Adipocyte (in vitro differentiated cells): ENCODE results near the gene CHST11.

Source experiments
- DNase-seq: peaks from one replicate; pipeline ENCODE4 v3.0.0-alpha.2; 2015; ENCODE audit warnings: low read depth
- H3K27me3 ChIP-seq: replicated peaks from 2 replicates; pipeline ENCODE4 v1.7.0; 2013; ENCODE audit warnings: mild to moderate bottlenecking, low read length, moderate library complexity; ENCODE audit not compliant: control insufficient read depth, insufficient read depth
- H3K36me3 ChIP-seq: 2 replicates; pipeline ENCODE4 v1.7.0; 2013; ENCODE audit warnings: low read length, mild to moderate bottlenecking, moderate library complexity; ENCODE audit not compliant: control insufficient read depth, insufficient read depth, severe bottlenecking
- H3K4me1 ChIP-seq: 2 replicates; pipeline ENCODE4 v1.7.0; 2013; ENCODE audit warnings: mild to moderate bottlenecking, low read length, moderate library complexity; ENCODE audit not compliant: control insufficient read depth, insufficient read depth
- H3K4me3 ChIP-seq: 2 replicates; pipeline ENCODE4 v1.7.0; 2013; ENCODE audit warnings: mild to moderate bottlenecking, low read length, moderate library complexity
- H3K9ac ChIP-seq: 2 replicates; pipeline ENCODE4 v1.7.0; 2013; ENCODE audit warnings: mild to moderate bottlenecking, low read length, moderate library complexity
- H3K9me3 ChIP-seq: 2 replicates; pipeline ENCODE4 v1.7.0; 2013; ENCODE audit warnings: mild to moderate bottlenecking, low read length, moderate library complexity; ENCODE audit not compliant: control insufficient read depth

The CHST11 gene

DNA sequence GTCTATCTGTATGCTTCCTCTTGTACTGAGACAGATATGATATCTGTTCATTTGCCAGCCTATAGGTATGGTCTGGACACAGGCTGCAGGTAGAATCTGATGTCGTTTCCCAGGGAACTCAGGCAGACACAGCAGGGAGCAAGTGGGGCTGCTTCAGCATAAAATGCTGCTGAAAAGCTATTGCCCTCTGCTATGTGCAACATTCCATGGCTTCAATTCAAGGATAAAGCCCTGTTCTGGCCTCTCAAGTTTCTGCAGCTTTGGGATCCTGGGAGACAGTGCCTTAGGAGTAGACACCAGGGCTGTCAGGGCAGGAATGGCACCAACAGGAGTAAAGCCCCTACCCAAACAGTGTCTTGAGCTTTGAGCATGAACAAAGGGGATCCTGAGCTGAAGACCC, 327.8 kb downstream of the CHST11 start:
- Histone ChIP-seq H3K27me3 (no peaks in the 10 kb centered on the region), H3K4me1 (peaks cover 9% of the 10 kb centered on the region), H3K9ac (no peak overlapping the region), H3K9me3 (peaks cover 4% of the 10 kb centered on the region), H3K36me3 (no peaks in the 10 kb centered on the region), H3K4me3 (no peak overlapping the region)
- peak; percentile 72 for DNase-seq

DNA sequence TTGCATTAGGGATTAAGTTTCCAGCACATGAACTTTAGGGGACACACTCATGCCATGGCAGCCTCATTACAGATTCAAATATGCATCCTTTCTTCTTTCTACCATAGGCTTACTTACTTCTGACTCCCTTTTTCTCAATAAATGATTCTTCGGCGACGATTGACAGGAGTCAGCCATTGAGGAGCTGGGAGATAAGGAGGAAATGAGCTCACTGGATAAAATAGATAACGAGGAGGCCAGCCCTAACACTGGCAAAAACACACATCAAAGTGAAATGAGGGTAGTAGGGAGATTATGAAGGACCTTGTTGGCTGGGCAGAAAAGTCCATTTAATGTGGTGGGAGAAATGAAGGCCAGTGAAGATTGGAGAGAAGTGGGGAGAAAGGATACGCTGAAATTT, 329.1 kb downstream of the CHST11 start:
- H3K36me3 ChIP-seq = no peaks in the 10 kb centered on the region
- H3K4me3 ChIP-seq = no peak overlapping the region

DNA sequence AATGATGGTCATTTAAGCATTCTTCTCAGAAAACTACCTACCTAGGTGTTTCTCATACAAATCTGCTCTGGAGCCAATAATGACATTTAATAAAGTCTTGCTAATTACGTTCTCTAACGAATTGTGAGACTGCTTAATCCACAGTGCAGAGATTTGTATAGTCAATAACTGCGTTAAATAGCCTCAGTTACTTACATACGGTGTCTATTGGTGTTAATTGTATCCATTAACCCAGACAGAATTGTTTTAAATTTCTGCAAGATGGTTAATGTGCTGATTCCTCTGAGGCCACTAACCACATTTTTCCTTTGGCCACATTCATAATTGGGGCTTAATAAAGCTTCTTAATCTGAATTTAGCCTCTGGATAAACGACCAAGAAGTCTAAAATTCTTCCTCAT, 329.6 kb downstream of the CHST11 start:
- no peak for DNase-seq
- Histone ChIP-seq H3K27me3 (no peaks in the 10 kb centered on the region), H3K36me3 (no peaks in the 10 kb centered on the region), H3K4me1 (peaks cover 9% of the 10 kb centered on the region), H3K4me3 (no peak overlapping the region), H3K9ac (no peak overlapping the region), H3K9me3 (no peaks in the 10 kb centered on the region)

More for the DNA sequence above, 329.1 kb downstream of the CHST11 start:
- Histone ChIP-seq H3K4me1 (peaks cover 9% of the 10 kb centered on the region), H3K9me3 (no peaks in the 10 kb centered on the region), H3K9ac (no peak overlapping the region), H3K27me3 (no peaks in the 10 kb centered on the region)
- DNase-seq = no peak

DNA sequence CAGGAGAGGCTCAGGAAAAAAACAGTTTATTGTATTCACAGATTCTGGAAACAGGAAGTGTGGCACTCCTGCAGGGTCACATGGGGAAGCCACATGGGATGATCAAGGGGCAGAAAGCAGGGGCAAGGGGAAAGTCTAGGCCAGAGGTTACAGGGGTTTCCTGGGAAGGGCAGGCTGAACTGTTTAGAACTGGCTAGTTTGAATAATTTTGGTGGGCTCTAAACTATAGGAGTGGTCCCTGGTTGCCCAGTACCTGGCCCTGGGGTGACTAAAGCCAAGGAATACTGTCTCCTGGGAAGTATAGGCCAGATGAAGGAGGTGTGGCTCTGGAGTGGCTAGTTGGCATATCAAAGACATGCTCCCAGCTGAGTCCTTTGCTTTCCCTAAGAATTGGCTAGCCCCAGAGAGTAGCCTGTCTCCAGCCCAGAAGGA, 332.1 kb downstream of the CHST11 start:
- Histone ChIP-seq H3K9ac (no peak overlapping the region), H3K4me1 (peaks cover 25% of the 10 kb centered on the region), H3K4me3 (no peak overlapping the region), H3K9me3 (no peaks in the 10 kb centered on the region), H3K27me3 (no peaks in the 10 kb centered on the region), H3K36me3 (no peaks in the 10 kb centered on the region)
- DNase-seq = no peak

DNA sequence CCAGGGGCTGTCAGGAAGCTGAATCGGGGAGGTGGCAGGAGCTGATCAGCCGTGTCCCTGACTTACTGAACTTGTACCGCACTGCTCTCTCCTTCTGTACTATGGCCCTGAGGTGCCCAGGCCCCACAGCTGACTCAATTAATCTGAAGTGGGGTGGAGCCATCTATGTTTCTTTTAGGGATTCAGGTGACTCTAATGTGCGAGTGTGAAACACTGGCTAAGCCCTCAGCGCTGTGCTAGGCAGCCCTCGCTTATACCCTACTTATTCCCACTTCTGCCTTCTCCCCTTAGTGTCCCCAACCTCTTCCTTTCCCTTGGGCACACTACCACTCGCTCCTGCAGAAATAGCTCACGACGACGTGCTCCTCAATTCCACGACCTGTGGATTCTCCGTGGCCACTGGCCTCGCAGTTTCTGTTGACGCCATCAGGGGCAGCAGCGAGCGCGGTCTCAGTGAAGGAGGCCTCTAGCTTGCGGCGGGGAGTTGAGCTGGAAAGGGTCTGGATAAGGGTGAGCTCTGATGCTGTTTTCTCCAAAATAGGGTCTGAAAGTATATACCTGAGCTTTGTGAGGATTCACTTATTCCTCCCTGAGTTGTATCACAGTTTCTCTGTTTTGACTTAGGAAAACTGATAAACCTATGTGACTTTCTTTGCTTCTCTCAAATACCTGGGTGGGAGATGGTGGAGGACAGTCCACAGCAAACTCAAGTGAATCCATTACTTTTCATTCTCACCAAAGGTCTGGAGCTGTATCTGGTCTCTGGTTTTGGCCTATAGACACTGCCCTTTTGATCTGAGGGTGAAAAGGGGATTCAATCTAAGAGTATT, 333.8 kb downstream of the CHST11 start:
- Histone ChIP-seq H3K9ac (no peak overlapping the region), H3K4me1 (peaks cover 18% of the 10 kb centered on the region), H3K27me3 (no peaks in the 10 kb centered on the region), H3K4me3 (no peak overlapping the region), H3K9me3 (no peaks in the 10 kb centered on the region), H3K36me3 (no peaks in the 10 kb centered on the region)
- DNase-seq = peak; percentile 2

DNA sequence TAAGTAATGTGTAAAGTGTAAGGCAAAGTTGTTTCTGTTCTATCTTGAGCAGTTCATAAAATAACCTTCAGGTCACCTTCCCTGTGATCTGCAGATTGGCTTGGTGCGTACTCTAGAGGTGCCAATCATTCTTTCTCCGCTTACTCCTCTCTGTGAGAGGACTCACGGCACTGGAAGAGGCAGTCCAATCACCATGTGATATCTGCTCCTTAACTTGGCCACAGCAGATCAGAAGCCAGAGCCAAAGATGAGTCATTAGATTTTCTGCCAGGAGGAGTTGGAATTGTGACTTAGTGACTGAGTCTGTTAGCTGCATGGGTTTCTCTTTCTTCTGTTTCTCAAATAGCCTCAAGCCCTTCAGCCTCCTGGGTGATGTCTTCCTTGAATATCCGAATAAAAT, 335.8 kb downstream of the CHST11 start:
- Histone ChIP-seq H3K4me1 (peaks cover 21% of the 10 kb centered on the region), H3K9ac (peak overlapping the region; percentile 45), H3K4me3 (peak overlapping the region; percentile 63), H3K9me3 (no peaks in the 10 kb centered on the region), H3K27me3 (no peaks in the 10 kb centered on the region), H3K36me3 (no peaks in the 10 kb centered on the region)
- DNase-seq = peak; percentile 82

DNA sequence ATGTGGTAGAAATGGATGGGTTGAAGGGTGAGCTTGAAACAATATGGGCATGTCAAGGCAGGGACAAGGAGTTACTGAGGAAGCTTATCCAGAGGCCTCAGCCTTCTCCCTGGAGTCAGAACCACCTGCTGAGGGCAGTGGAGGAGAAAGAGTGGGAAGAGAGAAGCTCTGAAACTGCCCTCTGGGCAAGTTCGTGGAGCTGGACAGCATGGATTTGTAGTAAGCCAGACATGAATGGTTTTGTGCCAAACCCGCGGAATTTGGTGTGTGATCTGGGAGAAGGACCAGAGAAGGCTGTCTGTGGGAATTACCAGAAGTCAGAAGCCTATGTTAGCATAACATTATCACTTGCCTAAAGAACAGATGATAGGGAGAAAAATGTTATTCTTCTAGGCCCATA, 336.5 kb downstream of the CHST11 start:
- Histone ChIP-seq H3K9me3 (no peaks in the 10 kb centered on the region), H3K4me3 (peak overlapping the region; percentile 63), H3K27me3 (no peaks in the 10 kb centered on the region), H3K36me3 (no peaks in the 10 kb centered on the region), H3K9ac (peak overlapping the region; percentile 45), H3K4me1 (peaks cover 21% of the 10 kb centered on the region)
- peak; percentile 78 for DNase-seq

DNA sequence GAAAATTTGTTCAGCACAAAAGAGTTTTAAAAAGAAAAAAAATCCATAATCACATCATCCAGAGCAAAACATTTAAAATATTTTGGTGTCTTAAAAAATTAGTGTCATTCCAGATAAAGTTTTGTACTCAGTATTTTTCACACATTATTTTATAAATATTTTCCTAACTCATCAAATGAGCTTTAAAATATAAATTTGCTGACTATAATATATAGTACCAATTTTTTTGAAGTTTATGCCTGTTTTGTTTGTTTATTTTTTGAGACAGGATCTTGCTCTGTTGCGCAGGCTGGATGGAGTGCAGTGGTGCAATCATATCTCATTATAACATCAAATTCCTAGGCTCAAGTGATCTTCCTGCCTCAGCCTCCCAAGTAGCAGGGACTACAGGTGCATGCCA, 337.2 kb downstream of the CHST11 start:
- Histone ChIP-seq H3K9ac (no peak overlapping the region), H3K9me3 (no peaks in the 10 kb centered on the region), H3K4me1 (peaks cover 21% of the 10 kb centered on the region), H3K27me3 (no peaks in the 10 kb centered on the region), H3K4me3 (no peak overlapping the region), H3K36me3 (no peaks in the 10 kb centered on the region)
- no peak for DNase-seq

DNA sequence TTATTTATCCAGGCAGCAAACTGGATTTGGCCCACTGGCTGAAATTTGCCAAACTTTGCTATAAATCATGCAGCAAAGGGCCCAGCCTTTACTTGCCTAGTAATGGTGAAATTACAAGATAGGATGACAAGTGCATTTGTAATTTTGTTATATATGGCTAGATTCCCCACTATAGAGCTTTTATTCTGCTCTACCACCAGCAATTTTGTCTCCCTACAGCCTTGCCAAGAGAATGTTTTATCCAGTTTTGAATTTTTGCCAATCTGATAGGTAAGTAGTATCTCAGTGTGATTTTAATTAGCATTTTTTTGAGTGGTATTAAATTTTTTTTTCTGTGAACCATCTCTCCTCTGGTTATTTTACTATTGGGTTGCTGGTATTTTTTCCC, 339.7 kb downstream of the CHST11 start:
- peaks cover 34% of the 10 kb centered on the region for H3K4me1 ChIP-seq
- no peak for DNase-seq
- H3K9ac ChIP-seq = no peak overlapping the region
- no peaks in the 10 kb centered on the region for H3K27me3 ChIP-seq
- no peaks in the 10 kb centered on the region for H3K36me3 ChIP-seq
- H3K9me3 ChIP-seq = no peaks in the 10 kb centered on the region
- no peak overlapping the region for H3K4me3 ChIP-seq

DNA sequence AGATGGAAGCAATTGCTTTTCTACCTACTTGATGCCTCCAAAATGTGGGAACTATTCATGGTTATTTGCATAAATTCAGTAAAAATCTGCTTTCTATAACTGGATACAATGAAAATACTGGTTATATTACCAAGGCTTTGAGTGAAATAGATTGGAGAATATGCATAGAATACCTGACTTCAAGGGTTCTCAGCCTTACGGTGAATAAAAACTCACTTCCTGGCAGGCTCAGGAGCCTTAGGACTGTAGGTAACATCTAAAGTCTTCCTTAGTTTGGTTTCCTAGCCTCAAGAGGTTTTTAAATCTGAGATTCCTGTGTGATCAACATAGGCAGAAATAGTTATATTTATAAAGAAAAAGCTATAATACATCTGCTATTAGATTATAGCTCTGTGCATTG, 342.7 kb downstream of the CHST11 start:
- DNase-seq = no peak

DNA sequence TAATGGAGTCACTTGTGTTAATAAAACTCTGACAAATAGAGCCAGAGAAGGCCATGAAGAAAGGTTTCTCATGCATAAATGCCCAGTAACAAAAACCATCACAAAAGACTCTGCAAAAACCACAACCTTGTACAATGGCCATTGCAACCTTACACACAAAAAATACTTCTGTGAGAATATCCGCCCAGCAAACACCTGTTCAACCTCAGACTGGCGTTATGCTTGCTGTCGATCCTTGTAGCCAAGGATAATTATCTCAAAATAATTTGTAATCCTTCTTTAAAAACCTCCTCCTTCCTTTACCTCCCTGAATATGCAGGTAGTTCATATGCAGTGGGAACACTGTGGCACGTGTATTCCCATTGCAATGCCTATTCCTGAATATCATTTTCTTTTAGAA, 344.3 kb downstream of the CHST11 start:
- Histone ChIP-seq H3K4me3 (no peak overlapping the region), H3K27me3 (no peaks in the 10 kb centered on the region), H3K4me1 (peaks cover 20% of the 10 kb centered on the region), H3K9ac (no peak overlapping the region), H3K36me3 (no peaks in the 10 kb centered on the region), H3K9me3 (no peaks in the 10 kb centered on the region)
- DNase-seq = no peak

More for the DNA sequence above, 342.7 kb downstream of the CHST11 start:
- H3K4me3 ChIP-seq = no peak overlapping the region
- H3K9me3 ChIP-seq = no peaks in the 10 kb centered on the region
- peaks cover 17% of the 10 kb centered on the region for H3K4me1 ChIP-seq
- no peaks in the 10 kb centered on the region for H3K27me3 ChIP-seq
- no peaks in the 10 kb centered on the region for H3K36me3 ChIP-seq
- no peak overlapping the region for H3K9ac ChIP-seq

DNA sequence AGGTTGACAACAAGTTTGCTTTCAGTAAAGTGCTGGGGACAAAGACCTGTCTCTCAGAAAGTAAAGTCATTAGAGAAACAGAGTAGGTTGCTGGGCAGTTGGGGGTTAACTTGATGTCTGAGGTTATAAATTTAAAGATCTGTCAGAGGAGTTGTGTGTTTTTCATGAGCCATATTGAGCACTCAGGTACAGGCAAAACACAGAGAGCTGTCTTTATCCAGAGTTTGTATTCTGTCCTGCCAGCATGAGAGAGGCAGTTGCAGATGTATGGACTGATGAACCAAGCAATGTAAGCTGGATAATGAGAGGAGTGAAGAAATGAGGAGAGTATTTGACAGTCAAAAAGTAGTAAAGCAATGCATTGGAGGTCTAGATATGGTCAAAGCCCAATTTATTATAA, 344.7 kb downstream of the CHST11 start:
- no peak for DNase-seq
- Histone ChIP-seq H3K27me3 (no peaks in the 10 kb centered on the region), H3K4me1 (peaks cover 20% of the 10 kb centered on the region), H3K9ac (no peak overlapping the region), H3K36me3 (no peaks in the 10 kb centered on the region), H3K9me3 (no peaks in the 10 kb centered on the region), H3K4me3 (no peak overlapping the region)
